NCI-H146 treated with DMSO at 0.1 percent for 48 hours (cell line): ENCODE results near the gene GPR62.

ENCODE experiments used
- DNase-seq: peaks from one replicate; lab custom pipeline; 2025; ENCODE audit not compliant: unreplicated experiment; lab: John Stamatoyannopoulos, UW

GPR62 gene

DNA sequence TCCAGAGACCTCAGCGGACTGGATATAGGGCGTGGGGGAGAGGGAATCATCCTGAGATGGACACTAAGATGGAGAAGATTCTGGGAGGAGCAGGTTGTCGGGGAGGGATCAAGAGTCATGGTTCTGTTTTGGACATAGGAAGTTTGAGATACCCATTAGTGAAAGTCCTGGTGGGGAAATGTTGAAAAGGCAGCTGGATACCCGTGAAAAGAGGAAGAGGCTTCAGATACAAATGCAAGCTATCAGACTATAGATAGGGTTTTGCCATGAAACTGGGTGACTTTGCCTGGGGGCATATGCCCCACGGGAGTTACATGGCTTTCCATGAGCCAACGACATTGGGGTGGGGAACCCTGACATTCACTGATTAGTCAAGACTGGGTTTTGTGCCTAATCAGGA is 1.1 kb upstream of the GPR62 start:
- no peak for DNase-seq

DNA sequence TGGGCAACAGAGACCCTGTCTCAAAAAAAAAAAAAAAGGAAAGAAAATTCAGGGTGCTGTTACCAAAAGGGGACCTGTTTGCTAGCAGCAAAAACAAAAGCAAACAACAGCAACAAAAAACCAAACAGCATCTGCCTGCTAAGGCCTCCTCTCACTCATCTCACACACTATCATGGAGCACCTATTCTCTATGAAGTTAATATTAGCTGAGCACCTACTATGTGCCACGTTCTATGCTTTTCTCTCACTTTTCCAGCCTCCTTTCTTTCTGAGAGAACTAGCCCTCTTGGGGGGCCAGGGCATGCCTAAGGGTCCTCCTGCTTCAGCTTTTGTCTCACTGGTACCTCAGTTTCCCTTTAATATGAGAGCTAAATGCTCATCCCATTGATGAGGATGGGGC is 468 bp upstream of the GPR62 start:
- DNase-seq, result no peak

DNA sequence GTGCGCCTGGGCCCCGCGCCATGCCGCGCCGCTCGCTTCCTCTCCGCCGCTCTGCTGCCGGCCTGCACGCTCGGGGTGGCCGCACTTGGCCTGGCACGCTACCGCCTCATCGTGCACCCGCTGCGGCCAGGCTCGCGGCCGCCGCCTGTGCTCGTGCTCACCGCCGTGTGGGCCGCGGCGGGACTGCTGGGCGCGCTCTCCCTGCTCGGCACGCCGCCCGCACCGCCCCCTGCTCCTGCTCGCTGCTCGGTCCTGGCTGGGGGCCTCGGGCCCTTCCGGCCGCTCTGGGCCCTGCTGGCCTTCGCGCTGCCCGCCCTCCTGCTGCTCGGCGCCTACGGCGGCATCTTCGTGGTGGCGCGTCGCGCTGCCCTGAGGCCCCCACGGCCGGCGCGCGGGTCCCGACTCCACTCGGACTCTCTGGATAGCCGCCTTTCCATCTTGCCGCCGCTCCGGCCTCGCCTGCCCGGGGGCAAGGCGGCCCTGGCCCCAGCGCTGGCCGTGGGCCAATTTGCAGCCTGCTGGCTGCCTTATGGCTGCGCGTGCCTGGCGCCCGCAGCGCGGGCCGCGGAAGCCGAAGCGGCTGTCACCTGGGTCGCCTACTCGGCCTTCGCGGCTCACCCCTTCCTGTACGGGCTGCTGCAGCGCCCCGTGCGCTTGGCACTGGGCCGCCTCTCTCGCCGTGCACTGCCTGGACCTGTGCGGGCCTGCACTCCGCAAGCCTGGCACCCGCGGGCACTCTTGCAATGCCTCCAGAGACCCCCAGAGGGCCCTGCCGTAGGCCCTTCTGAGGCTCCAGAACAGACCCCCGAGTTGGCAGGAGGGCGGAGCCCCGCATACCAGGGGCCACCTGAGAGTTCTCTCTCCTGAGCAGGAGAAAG is 951 bp downstream of the GPR62 start:
- DNase-seq, result no peak

DNA sequence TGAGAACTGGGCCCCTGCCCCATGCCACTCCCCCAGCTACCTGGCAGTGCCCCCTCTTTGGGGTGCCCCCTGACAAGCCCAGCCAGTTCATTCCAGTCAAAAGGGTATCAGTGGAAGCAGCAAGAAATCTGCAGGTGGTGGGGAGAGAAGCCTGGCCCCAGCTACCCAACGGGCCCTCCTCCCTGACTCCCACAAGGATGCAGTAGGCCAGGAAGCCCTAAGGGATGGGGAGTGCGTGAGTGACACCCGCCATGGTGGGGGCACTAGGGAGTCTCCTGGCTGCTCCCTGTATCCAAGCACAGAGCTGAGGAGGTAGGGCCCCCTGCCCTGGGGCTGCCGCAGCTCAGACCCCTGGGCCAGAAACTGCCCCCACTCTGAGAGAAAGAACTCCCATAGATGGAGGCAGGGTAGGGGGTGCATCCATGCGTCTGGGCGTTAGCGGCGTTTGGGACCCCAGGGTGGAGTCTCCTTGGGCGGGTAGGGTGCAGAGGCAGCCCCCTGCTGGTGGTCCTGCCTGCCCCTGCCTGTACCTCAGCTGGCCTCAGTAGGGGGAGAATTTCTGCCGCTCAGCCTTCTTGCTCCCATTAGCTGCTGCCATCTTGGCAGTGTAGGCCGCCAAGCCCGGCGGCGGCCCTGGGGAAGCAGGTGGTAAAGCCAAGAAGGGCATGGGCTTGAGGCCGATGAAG is 2.5 kb downstream of the GPR62 start:
- DNase-seq, result no peak

DNA sequence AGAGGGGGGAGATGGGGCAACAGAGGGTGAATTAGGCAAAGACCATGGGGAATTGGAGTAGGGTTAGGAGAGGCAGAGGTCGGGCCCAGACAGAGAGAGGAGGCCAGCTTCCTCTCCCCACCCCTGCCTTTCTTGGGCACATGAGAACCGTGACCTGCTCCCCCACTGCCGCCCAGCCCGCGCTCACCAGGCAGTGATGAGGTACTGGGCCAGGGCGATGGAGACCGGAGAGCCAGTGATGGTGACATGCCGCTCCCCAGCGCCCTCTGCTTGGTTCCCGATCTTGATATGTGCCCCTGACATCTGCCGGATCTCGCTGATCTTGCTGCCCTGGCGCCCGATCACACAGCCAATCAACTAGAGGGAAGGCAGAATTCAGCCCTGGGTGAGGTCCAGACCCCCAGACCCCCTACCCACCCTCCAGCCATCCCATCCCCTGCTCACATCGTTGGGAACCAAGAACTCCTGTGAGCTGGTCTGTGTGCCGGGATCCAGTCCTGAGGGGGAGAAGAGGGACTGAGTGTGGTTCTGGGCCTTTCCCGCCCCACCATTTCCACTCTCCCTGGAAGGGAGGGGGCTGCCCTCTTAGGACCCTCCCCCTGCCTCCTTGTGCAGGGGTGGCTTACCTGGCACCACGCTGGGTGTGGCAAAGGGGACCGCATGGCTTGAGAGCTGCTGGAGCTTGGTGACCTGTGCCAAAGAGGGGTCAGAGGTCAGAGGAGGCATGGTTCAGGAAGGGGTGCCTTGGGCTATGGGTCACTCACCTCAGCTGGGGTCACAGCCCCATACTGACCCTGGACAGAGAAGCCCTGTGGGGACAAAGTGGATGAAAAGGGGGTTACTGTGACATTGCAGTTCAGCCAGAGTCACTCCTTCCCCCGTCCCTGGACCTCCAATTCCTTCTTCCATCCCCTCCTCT is 3.7 kb downstream of the GPR62 start:
- no peak for DNase-seq

DNA sequence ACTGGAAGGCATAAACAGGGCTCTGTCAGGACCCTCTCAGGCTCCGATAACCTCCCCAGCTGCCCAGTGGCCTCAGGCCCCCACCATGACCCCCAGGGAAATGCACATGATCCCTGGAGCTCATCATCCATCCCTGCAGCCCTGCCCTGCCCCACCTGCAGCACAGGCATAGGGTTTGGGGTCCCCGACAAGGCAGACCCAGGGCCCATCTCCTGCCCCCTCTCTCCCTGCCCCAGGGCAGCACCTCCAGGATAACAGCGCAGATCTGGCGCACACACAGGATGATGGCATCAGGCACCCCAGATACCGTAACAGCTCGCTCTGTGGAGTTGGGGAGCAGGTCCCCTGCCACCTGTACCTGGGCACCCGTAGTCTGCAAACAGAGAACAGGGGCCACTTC is 4.5 kb downstream of the GPR62 start:
- no peak for DNase-seq

DNA sequence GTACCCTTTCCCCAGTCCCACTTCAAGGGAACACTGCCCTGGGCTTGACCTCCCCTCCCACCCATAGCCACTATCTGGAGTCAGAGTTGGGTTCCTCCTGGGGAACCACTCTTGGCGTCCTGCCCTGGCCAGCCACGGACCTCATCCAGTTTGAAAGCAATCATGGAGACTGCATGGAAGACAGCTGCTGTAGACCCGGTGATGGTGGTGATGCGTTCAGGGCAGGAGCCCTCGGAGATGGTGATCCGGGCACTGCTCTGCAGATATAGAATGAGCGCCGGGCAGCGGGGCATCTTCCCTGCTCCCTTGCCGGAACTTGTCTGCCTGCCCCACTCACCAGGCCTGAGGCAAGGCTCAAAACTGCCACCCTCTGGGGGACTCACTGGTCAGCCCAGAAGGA is 5.2 kb downstream of the GPR62 start:
- no peak for DNase-seq

DNA sequence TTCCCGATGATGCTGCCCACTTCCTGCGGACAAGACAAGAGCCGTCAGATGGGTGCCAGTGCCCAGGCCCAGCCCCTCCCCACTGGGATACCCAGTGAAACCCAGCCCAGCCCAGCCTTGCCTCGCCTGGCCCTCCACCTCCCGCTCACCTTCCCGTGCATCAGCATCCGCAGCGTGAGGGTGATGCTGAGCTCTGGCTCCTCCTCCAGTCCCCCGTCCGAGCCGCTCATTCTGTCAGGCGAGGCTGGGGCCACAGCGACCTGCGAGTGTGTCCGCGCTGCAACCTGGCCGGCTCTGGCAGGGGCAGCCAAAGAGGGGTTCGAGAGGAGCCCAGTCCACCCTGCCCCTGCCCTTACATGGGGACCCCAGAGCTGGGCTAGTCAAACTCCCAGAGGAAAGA is 5.8 kb downstream of the GPR62 start:
- no peak for DNase-seq

DNA sequence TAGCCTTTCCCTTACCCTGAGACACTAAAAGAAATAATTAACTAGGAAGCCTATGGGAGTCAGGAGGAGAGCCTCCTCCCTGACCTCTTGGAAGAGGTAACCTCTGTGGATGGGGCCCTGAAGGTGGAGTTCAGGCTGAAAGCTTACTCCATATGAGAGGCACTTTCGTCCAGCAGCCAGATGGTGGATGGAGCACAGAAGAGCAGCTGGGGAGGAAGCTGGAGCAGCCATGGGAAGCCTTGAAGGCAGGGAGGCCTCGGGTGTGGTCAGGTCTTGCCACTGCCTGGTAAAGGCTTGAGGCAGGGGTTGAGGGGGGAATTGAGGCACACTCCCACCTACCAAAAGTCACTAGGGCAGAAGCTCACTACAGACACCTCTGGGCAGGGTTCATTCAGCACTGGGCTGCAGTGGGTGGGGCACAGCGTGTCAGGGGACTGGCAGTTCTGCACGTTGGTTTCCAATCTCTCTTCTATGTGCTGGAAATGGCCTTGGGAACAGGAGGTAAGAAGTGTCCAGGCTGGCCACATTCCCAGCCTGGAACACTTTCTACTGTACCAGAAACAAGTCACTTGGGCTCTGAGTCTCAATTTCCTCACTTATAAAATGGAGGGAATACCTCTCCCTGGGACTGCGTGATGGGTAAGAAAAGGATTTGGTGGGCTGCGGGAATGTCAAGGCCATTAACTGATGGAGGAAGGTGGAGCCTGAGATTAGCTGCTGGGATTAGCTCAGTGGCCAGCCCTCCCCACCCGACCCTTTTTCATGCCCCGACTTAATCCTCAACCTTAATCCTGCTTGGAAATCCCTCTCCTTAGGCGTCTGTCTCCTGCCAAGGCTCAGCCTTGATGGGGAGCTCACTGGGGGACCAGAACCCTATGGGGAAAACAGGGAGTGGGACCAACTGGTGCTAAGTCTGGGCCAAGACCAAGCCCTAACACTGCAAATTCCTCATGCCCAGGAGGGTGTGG is 6.7 kb downstream of the GPR62 start:
- DNase-seq, result no peak

DNA sequence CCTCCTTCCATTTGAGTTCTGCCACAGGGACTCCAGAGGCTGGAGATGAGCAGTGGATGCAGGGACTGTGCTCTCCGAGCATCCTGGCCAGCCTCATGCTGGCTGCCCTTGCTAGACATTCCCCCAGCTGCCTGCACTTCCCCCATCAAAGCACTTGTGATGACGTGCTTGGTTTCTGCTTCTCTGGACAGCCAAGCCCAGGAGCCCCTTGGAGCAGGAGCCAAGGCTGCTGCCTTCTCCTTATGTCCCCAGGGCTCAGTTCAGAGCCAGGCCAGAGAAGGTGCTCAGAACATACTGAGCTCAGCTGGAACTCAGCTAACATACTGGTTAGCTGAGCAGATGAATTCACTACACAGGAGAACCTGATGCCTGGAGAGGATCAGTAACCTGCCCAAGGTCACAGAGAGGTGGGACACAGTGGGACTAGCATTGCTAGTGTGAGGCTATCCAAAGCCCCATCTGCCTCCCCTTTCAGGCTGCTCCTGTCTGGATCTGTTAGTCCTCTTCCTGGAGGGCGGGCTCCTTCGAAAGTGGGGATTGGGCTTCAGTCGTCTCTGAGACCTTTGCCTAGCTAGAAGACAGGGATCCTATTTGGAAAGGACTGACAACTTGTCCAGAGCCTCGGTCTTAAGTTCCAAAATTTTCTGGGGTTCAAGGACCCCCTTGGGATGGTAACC is 7.8 kb downstream of the GPR62 start:
- no peak for DNase-seq

DNA sequence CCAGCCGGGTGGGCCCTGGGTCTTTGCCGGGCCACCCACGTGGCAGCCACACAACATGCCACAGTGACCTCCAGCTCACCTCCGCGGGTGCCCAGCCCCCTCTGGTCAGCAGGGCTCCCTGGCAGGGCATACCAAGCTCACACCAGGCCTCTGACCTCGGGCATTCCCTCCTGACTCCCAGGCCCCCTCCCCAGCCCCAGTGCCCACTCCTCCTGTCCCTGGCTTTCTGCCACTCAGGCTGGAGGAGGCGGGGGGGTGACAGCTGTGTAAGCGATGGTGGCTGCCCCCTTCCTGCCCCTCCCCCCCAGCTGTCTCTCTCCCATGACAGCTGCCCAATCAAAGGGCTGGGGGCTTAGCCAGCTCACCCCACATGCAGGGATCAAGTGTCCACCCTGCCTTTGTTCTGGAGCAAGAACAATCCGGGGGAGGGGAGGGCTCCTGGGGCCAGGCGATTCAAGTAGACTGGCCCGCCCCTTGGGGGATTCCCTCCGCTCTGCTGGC is 8.8 kb downstream of the GPR62 start:
- DNase-seq, result peak; percentile 9

DNA sequence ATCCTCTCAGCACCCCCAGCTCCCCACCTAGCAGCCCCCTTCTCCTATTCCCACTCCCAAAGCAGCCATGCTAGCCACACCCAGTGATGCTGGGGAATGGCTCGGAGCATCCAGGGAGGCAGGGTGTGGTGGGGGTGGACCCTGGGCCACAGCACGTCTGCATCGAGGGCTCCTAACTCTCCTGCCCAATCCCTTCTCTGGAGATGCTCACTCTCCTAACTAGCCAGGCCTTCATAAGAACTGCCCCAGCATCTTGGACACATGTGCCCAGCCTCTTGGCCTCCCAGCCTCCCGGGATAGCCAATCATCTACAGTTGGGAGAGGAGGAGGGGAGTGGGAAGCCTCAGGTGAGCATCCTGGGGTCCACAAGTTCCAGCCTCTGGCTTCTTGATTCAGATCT is 9.3 kb downstream of the GPR62 start:
- no peak for DNase-seq

DNA sequence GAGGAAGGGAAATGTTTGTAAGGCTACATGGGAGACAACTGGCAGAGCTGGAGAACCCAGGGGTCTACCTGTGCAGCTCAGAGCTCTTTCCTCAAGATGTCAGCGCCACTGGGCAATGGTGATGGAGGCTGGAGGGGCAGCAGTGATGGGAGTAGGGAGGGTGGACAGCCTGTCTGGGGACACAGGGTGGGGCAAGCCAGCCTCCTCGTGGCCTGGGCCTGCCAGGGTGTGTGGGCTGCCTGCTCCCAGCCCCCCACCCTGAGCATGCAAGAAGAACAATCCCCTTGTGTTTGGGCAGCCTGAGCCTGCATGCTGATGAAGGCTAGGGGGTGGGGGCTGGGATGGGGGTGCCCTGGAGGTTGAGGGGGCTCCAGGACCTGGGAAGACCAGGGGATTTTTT is 10.8 kb downstream of the GPR62 start:
- DNase-seq, result no peak

DNA sequence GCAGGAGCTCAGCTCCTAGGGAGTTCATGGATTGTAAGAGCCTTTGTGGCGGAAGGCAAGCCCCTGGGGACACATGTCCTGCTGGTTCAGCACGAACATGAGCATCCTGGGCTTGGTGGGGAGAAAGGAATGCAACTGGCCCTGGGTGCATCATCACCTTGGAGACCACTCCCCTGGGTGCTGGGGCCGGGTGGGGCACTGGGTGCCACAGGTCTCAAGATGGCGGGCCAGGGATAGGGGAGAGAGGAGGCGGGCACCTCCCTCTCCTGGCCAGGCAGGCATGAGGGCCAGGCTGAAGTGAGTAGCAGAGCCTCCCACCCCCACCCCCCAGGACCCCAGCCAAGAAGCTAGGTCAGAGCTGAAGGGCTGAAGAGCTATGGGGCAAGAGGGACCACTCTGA is 11.3 kb downstream of the GPR62 start:
- DNase-seq, result no peak

DNA sequence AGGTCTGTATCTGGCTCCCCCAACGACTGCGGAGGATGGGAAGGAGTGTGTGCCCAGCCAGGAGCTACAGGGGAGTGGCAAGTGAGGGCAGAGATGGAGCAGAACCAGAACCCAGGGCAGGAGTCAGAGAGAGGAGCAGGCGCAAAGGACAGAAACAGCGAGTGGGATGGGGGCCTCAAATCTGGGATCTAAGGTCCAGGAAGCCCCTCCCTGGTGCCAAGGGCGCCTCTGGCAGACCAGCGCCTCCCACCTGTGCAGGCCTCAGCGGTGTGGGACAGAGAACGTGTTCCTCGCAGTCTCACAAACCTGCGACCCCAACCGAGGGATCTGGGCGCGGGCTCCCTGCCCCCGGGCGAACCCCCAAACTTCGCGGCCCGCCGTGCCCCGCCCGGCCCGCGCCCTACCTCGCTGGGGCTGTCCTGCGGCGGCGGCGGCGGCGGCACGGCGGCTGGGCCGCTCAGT is 11.8 kb downstream of the GPR62 start:
- no peak for DNase-seq

DNA sequence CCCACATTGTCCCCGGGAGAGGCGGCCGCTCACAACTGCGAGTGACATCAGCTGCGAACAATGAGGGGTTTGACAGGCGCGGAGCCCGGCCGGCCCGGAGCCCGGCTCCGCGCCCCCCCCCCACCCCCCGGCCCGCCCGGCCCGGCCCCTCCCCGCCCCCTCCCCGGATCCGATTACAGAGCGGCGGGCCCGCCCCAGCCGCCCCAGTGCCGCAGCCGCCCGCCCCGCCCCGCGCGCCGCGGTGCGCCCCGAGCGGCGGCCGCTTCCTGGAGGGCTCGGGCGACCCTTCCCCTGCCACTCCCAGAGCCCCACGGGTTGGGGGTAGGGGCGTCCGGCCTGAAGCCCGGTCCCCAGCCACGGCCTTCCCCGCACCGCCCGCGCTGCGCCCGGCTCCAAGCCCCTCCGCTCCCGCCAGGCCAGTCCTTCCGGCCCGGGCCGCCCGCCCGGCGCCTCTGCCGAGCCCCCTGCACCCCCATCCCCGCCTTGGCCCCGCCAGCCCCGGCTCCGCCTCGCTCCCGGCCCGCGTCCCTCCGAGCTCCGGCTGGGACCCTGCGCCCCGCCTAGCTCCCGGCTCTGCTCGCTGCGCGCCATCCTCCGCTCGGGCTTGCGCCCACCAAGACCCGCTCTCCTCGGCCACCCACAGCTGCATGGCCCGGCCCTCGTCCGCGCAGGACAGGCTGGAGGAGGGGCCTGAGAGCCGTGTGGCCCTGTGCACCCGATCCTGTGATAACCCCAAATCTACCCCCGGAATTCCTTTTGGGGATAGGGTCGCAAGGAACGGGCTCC is 12.4 kb downstream of the GPR62 start, which contains the start of gene PCBP4:
Gene PCBP4, minus strand, starts transcription at position 71 of the 786 bp plus-strand sequence. CDS start 6,214 bp downstream, outside the sequence.
- no peak for DNase-seq

DNA sequence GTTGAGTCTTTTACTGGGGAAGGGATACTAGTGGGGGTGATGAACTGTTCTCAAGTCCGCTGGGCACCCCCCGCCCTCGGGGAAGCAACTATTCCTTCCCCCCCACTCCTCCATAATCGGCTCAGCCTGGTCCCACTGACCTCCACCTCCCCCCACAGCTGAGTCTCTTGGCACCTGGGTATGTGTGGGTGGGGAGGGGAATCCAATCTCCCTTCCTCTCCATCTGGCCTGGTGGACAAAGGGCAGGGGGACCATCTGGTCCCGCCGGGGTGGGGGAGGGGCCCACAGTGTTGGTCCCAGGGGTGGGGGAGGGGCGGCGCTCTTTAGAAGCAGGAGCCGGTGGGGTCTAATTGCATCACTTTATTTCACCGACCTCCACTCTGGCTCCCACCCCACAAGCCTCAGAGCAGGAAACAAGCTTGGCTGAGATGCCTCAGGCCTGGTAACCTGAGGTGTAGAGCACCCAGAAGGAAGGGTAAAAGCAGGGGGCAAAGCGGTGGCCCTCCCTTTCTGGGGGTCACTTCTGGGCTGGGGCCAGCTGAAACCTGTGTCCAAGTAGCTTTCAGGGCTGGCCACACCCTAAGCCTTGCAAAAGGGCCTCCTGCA is 13.1 kb downstream of the GPR62 start:
- no peak for DNase-seq
